H1 (cell line): ENCODE results near the gene A3GALT2. TPM values are rescaled to one million over a fixed set of nuclear protein-coding genes. Genes with fewer than 3 reads are reported as not detected.
"Not testable (repeated sequence)": the region's sequence is repeated elsewhere in the genome, so short reads cannot be mapped to it uniquely, and the experiment has no call there.

Source experiments
- CTCF ChIA-PET: fragments of 300-600 bp; sonication (Branson Sonifier 250); formaldehyde crosslinking; loops from one replicate; lab custom pipeline; 2021; ENCODE audit not compliant: partially characterized antibody; lab: Charles Lee
- POLR2A ChIA-PET: fragments of 300-600 bp; sonication (Branson Sonifier 250); formaldehyde crosslinking; loops from one replicate; lab custom pipeline; 2021; ENCODE audit warnings: inconsistent platforms; ENCODE audit not compliant: partially characterized antibody; lab: Charles Lee
- DNase-seq, 2 experiments: peaks; one replicate each; pipeline versions ENCODE4 v3.0.0 to v3.0.0-alpha.2; 2010 to 2022; ENCODE audit warnings: low spot score in 2 of 2, low read depth in 1 of 2, mixed read lengths in 1 of 2
- FAIRE-seq: peaks from 2 replicates; lab custom pipeline; 2011; peaks lifted over from hg19 to GRCh38; lab: Jason Lieb, UNC
- H2AFZ ChIP-seq: 2 replicates; pipeline ENCODE4 v1.8.1; 2012; ENCODE audit warnings: low read length, inconsistent platforms
- H2AK5ac ChIP-seq: 2 replicates; pipeline ENCODE4 v1.6.1; 2013; ENCODE audit warnings: low read depth, low read length
- H2BK120ac ChIP-seq: replicated peaks from 2 replicates; pipeline ENCODE3; 2013; ENCODE audit warnings: low read depth, low read length, inconsistent platforms
- H2BK12ac ChIP-seq: 2 replicates; pipeline ENCODE4 v1.6.1; 2013; ENCODE audit warnings: low read depth, low read length
- H2BK15ac ChIP-seq: 2 replicates; pipeline ENCODE4 v1.6.1; 2013; ENCODE audit warnings: low read length
- H2BK20ac ChIP-seq: 2 replicates; pipeline ENCODE4 v1.6.1; 2013; ENCODE audit warnings: low read length
- H2BK5ac ChIP-seq: 2 replicates; pipeline ENCODE4 v1.6.1; 2013; ENCODE audit warnings: low read depth, low read length
- H3K14ac ChIP-seq: 2 replicates; pipeline ENCODE4 v1.6.1; 2013; ENCODE audit warnings: inconsistent platforms; ENCODE audit not compliant: insufficient read length
- H3K18ac ChIP-seq: 2 replicates; pipeline ENCODE4 v1.6.1; 2013; ENCODE audit warnings: low read length; ENCODE audit errors: extremely low read depth
- H3K23ac ChIP-seq: 2 replicates; pipeline ENCODE4 v1.6.1; 2013; ENCODE audit warnings: inconsistent platforms; ENCODE audit not compliant: insufficient read length
- H3K23me2 ChIP-seq: 2 replicates; pipeline ENCODE4 v1.6.1; 2013; ENCODE audit warnings: low read depth, low read length
- H3K27ac ChIP-seq: 2 replicates; pipeline ENCODE4 v1.6.1; 2011; ENCODE audit warnings: low read depth, low read length, inconsistent platforms
- H3K27me3 ChIP-seq, 4 experiments: replicated peaks in 1 of 4; 1 replicate in 1 of 4; 2 replicates in 3 of 4; pipeline versions ENCODE4 v1.6.1 to v1.8.1; 2011 to 2013; ENCODE audit warnings: low read length in 3 of 4, mild to moderate bottlenecking in 3 of 4, inconsistent platforms in 2 of 4, mixed read lengths in 2 of 4, moderate library complexity in 1 of 4; ENCODE audit not compliant: control insufficient read depth in 3 of 4, insufficient read depth in 3 of 4; ENCODE audit errors: extremely low read depth in 1 of 4
- H3K36me3 ChIP-seq, 4 experiments: 2 replicates each; pipeline versions ENCODE4 v1.6.1 to v1.8.1; 2011 to 2013; ENCODE audit warnings: mild to moderate bottlenecking in 4 of 4, low read length in 3 of 4, moderate library complexity in 2 of 4, control low read depth in 1 of 4, inconsistent platforms in 1 of 4; ENCODE audit not compliant: insufficient read depth in 4 of 4, control insufficient read depth in 2 of 4
- H3K4ac ChIP-seq: replicated peaks from 2 replicates; pipeline ENCODE3; 2013; ENCODE audit warnings: low read length, low read depth, mixed read lengths, inconsistent platforms; ENCODE audit not compliant: insufficient read length
- H3K4me1 ChIP-seq, 4 experiments: replicated peaks in 1 of 4; 1 replicate in 1 of 4; 2 replicates in 3 of 4; pipeline versions ENCODE4 v1.6.1 to v1.8.1; 2011 to 2013; ENCODE audit warnings: low read length in 3 of 4, inconsistent platforms in 2 of 4, mixed read lengths in 1 of 4; ENCODE audit not compliant: insufficient read depth in 4 of 4, control insufficient read depth in 3 of 4
- H3K4me2 ChIP-seq, 2 experiments: 2 replicates each; pipeline versions ENCODE4 v1.6.1 to v1.8.1; 2011 to 2013; ENCODE audit warnings: low read depth in 2 of 2, low read length in 2 of 2, control low read depth in 1 of 2, inconsistent platforms in 1 of 2, mild to moderate bottlenecking in 1 of 2; ENCODE audit not compliant: insufficient read depth in 1 of 2
- H3K4me3 ChIP-seq, 4 experiments: fragments of 200-600, 300-600 bp in 1 of 4; sonication (generic), shearing (Covaris generic), sonication (Bioruptor Twin) in 1 of 4; 2 replicates each; pipeline versions ENCODE4 v1.5.1 to v1.8.1; 2011 to 2016; ENCODE audit warnings: low read length in 4 of 4, low read depth in 3 of 4, control low read depth in 2 of 4, inconsistent platforms in 2 of 4, mild to moderate bottlenecking in 2 of 4, mixed read lengths in 1 of 4, moderate library complexity in 1 of 4; ENCODE audit not compliant: insufficient read depth in 2 of 4; ENCODE audit errors: extremely low read depth in 1 of 4
- H3K56ac ChIP-seq: replicated peaks from 2 replicates; pipeline ENCODE3; 2013; ENCODE audit warnings: low read depth, mild to moderate bottlenecking, mixed read lengths, low read length, inconsistent platforms; ENCODE audit not compliant: insufficient read length
- H3K79me1 ChIP-seq: 2 replicates; pipeline ENCODE4 v1.6.1; 2013; ENCODE audit warnings: low read depth, low read length, control low read depth
- H3K79me2 ChIP-seq, 2 experiments: 2 replicates each; pipeline versions ENCODE4 v1.6.1 to v1.8.1; 2012 to 2013; ENCODE audit warnings: low read length in 2 of 2, mild to moderate bottlenecking in 2 of 2, inconsistent platforms in 1 of 2; ENCODE audit not compliant: insufficient read depth in 2 of 2, control insufficient read depth in 1 of 2
- H3K9ac ChIP-seq, 4 experiments: replicated peaks in 1 of 4; 1 replicate in 1 of 4; 2 replicates in 3 of 4; pipeline versions ENCODE4 v1.6.1 to v1.8.1; 2011 to 2013; ENCODE audit warnings: low read depth in 3 of 4, low read length in 3 of 4, control low read depth in 2 of 4, mild to moderate bottlenecking in 2 of 4, moderate library complexity in 2 of 4, inconsistent platforms in 1 of 4; ENCODE audit errors: extremely low read depth in 1 of 4
- H3K9me3 ChIP-seq, 2 experiments: 2 replicates each; pipeline versions ENCODE4 v1.6.1 to v1.8.1; 2012 to 2013; ENCODE audit warnings: mild to moderate bottlenecking in 2 of 2, moderate library complexity in 2 of 2, control low read depth in 1 of 2, inconsistent platforms in 1 of 2, low read depth in 1 of 2, low read length in 1 of 2, mixed read lengths in 1 of 2; ENCODE audit not compliant: insufficient read depth in 2 of 2
- H4K20me1 ChIP-seq, 2 experiments: replicated peaks in 1 of 2; 2 replicates each; pipeline versions ENCODE3 to v1.8.1; 2011 to 2013; ENCODE audit warnings: inconsistent platforms in 2 of 2, low read length in 2 of 2, mild to moderate bottlenecking in 1 of 2; ENCODE audit not compliant: insufficient read depth in 2 of 2, control insufficient read depth in 1 of 2
- H4K5ac ChIP-seq: 2 replicates; pipeline ENCODE4 v1.6.1; 2013; ENCODE audit warnings: low read length, low read depth, mixed read lengths, inconsistent platforms; ENCODE audit not compliant: insufficient read length
- H4K8ac ChIP-seq: 2 replicates; pipeline ENCODE4 v1.8.0; 2013; ENCODE audit warnings: mild to moderate bottlenecking, moderate library complexity, low read length, inconsistent platforms; ENCODE audit not compliant: insufficient read depth; ENCODE audit errors: extremely low read depth
- H4K91ac ChIP-seq: replicated peaks from 2 replicates; pipeline ENCODE3; 2013; ENCODE audit warnings: low read length, mixed read lengths, inconsistent platforms; ENCODE audit not compliant: insufficient read length
- WGBS, 2 experiments: shearing (Covaris generic) in 1 of 2; methylation state at CpG; one replicate each; pipeline versions ENCODE4 v1.1.6 to v1.1.7; 2013 to 2015; ENCODE audit warnings: low lambda C conversion rate in 2 of 2, mixed read lengths in 2 of 2, inconsistent platforms in 1 of 2, low coverage in 1 of 2, missing lambda C conversion rate in 1 of 2; ENCODE audit not compliant: insufficient replicate concordance in 2 of 2, insufficient coverage in 1 of 2, insufficient read length in 1 of 2; ENCODE audit errors: extremely low coverage in 1 of 2, missing lambda C conversion rate in 1 of 2; 5-methylcytosine and 5-hydroxymethylcytosine counted together
- polyA plus RNA-seq, 7 experiments: library from polyadenylated mRNA; depleted of rRNA in 3 of 7; stranded (reverse) in 5 of 7; unstranded in 2 of 7; fragments of >200 nt in 5 of 7; fragments of 200-250 nt in 2 of 7; gene quantifications; 1 replicate in 5 of 7; 2 replicates in 1 of 7; 4 replicates in 1 of 7; pipeline versions ENCODE4 v1.2.1 to v1.2.3, GENCODE V29; 2011 to 2013; ENCODE audit warnings: missing spikeins in 2 of 7, mixed read lengths in 2 of 7
- total RNA-seq: library from RNA; stranded (reverse); fragmentation: NEBNext Ultra II Directional; extraction: Animal tissue kit (Norgen Biotek cat#: 25700); gene quantifications from 2 replicates; pipeline ENCODE4 v1.2.1, GENCODE V29; 2021

A3GALT2 gene
- total and polyA plus RNA-seq, 2 of the 8 experiments (the other 6 are each of a cell fraction or from before 2014, with no cell fraction given), result not detected

DNA sequence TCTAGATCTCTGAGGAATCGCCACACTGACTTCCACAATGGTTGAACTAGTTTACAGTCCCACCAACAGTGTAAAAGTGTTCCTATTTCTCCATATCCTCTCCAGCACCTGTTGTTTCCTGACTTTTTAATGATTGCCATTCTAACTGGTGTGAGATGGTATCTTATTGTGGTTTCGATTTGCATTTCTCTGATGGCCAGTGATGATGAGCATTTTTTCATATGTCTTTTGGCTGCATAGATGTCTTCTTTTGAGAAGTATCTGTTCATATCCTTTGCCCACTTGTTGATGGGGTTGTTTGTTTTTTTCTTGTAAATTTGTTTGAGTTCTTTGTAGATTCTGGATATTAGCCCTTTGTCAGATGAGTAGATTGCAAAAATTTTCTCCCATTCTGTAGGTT, 30.3 kb downstream of the A3GALT2 start:
- H3K9me3 ChIP-seq, H3K36me3 ChIP-seq, POLR2A ChIA-PET, H4K5ac ChIP-seq, H3K79me2 ChIP-seq, CTCF ChIA-PET, H2AK5ac ChIP-seq, H2BK12ac ChIP-seq, H3K4me3 ChIP-seq, H3K23ac ChIP-seq, H3K9ac ChIP-seq, H2BK5ac ChIP-seq, H2BK20ac ChIP-seq, FAIRE-seq, H3K14ac ChIP-seq, H2BK120ac ChIP-seq, H3K4me1 ChIP-seq, H2BK15ac ChIP-seq, H3K4me2 ChIP-seq, H3K23me2 ChIP-seq, H3K27me3 ChIP-seq, H3K18ac ChIP-seq, H3K56ac ChIP-seq, H4K91ac ChIP-seq, H3K27ac ChIP-seq, H3K79me1 ChIP-seq, DNase-seq, H2AFZ ChIP-seq, H4K8ac ChIP-seq, H4K20me1 ChIP-seq, H3K4ac ChIP-seq: not testable (repeated sequence)
- 92% methylated on average over 1 of the region's 2 CpGs; no CpG with 5 or more reads in 1 of the 2 experiments for WGBS, 2 experiments
